DMS79 treated with DMSO at 0.1 percent for 48 hours (cell line): ENCODE data around the gene HMGXB3.
"Not testable (repeated sequence)": the region's sequence is repeated elsewhere in the genome, so short reads cannot be mapped to it uniquely, and the experiment has no call there.

Experiments
- DNase-seq: peaks from one replicate; lab custom pipeline; 2025; lab: John Stamatoyannopoulos, UW

Gene HMGXB3

GRCh38 chr5:150021491-150022157 lies 21.1 kb downstream of the HMGXB3 start:
- DNase-seq, result no peak

DNA sequence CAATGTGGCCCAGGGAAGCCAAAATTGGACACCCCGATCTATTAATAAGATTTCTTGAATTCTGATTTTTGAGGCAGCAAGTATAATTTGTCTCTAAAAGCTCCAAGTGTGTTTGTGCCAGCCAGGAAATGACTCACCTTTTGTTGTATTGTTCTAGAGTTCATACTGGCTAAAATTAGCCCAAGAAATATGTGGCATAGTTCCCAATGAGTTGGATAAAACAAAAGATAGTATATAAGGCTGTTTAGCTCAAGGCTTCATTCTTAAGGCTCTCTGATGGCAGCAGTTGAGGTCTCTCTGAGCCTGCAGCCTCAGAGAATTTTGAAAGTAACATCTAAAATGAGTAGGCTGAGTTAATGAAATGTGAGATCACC lies 21.6 kb downstream of the HMGXB3 start:
- DNase-seq, result no peak

- DNase-seq, result peak; percentile 1
Observed at GRCh38 chr5:150022681-150023080, 22.1 kb downstream of the HMGXB3 start.

DNA sequence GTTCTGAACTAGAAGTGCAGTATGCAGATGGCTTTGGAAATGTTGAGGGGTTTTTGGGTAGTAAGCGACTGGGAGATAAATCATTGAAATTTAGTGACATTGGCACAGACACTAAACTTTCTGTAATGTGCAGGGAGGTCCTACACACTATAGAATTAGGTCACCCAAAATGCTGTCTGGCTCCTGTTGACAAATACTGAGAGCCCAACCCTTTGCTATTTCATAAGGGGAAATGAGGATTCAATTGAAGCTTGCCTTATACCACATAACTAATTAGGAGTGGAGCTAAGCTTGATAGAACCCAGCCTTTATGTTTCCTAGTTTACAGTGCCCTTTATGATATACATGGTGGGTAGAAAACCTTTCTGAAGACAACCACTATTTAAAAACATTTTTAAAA lies 22.6 kb downstream of the HMGXB3 start:
- no peak for DNase-seq

DNA sequence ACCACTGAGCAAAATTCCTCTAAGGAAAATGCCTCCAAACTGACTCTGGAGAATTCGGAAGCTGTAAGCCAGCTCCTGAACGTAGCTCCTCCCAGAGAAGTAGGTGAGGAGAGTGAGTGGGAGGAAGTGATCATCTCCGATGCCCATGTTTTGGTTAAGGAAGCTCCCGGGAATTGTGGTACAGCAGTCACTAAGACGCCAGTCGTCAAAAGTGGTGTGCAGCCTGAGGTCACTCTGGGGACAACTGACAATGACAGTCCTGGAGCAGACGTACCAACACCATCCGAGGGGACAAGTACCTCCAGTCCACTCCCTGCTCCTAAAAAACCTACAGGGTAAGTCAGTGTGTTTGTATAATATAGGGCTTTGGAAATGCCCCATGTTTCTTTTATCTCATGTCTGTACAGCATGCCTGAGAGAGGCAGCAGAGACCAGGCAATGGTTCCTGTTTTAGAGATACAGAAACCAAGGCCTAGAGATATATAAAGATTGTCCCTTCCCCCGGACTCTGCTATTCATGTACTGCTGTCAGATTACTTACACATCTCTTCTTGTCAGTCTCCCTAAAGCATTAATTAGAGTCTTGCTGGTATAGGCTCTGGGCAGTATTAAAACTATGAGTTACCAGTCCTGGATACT lies 23.9 kb downstream of the HMGXB3 start:
- no peak for DNase-seq

- no peak for DNase-seq
Observed at GRCh38 chr5:150026682-150027172, 26.2 kb downstream of the HMGXB3 start.

DNA sequence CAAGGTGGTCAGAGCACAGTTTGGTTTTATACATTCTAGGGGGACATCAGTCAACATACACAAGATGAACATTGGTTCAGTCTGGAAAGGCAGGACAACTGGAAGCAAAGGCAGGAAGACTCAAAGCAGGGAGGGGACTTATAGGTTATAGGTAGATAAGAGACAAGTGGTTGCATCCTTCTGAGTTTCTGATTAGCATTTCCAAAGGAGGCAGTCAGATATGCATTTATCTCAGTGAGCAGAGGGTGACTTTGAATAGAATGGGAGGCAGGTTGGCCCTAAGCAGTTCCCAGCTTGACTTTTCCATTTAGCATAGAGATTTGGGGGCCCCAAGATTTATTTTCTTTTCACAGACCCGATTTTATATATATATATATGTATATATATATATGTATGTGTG lies 27.5 kb downstream of the HMGXB3 start:
- DNase-seq, result not testable (repeated sequence)

DNA sequence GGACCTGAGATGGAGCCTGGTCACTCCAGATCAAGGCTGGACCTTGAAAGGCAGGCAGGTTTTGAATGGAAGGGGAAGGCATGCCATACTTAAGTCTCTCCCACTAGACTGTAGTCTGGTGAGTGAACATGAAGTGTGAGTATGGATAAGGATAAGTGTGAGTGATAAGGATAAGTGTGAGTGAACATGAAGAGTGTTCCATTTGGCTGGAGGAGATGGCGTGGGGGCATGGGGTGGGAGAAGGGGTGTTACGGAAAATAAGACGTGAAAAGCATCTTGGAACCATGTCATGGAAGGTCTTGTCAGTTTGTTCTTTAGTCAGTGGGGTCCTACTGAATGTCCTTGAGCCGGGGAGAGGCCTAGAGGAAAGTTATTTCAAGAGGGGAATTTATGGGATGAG lies 32.8 kb downstream of the HMGXB3 start:
- DNase-seq, result no peak

DNA sequence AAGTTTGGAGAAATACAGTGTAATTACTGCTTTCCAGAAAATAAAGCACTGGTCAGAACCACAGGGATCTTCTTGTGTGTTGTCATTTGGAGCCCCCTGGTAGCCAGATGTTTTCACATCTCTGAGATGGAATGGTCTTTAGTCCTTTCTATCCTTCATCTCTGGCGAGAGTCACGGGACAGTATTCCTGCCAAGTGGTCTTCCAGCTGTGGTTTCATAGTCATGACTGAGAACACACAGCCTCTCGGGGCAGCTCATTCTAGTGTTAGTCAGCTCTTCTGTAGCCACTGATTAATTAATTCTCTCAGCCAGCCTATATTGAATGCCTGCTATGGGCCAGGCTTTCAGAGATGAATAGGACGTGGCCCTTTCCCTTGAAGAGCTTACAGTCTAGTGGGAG lies 34.1 kb downstream of the HMGXB3 start:
- no peak for DNase-seq

DNA sequence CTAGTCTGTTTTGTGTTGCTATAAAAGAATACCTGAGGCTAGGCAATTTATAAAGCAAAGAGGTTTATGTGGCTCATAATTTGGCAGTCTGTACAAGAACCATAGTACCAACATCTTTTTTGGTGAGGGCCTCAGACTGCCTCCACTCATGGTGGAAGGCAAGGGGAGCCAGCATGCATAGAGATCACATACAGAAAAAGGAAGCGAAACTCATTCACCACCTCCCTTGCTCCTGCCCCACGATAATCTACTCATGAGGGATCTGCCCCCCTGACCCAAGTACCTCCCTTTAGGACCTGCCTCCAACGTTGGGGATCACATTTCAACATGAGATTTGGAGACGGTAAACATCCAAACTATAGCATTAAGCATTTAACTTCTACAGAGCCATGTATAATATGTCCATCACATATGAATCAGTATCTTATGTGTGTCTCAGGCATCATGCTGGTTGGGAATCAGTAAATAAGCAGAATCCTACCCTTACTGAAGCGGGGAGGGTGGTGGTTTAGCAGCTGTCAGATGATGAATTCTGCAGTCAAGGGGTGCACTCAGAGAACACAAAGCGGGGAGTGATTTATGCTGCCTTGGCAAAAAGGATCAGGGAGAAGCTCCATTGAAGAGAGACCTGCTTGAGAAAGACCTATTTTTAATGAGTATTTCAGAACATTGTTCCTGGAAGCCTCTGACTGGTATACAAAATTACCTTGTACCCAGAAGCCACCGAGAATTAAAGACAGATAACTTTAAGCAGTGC lies 34.8 kb downstream of the HMGXB3 start:
- no peak for DNase-seq

DNA sequence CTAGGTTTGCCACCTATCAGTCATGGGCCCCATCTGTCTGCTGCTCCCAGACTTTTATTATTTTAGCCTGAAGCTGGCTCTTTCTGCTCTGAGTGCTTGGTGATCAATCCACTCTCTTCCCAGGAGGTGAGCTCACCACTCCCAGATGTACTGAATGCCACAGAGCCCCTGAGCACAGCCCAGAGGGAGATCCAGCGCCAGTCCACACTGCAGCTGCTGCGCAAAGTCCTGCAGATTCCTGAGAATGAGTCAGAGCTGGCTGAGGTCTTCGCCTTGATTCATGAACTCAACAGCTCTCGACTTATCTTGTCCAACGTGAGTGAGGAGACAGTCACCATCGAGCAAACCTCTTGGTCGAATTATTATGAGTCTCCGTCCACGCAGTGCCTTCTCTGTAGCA lies 36.0 kb downstream of the HMGXB3 start:
- no peak for DNase-seq

- DNase-seq, result no peak
Observed at GRCh38 chr5:150038547-150038946, 38.0 kb downstream of the HMGXB3 start.

DNA sequence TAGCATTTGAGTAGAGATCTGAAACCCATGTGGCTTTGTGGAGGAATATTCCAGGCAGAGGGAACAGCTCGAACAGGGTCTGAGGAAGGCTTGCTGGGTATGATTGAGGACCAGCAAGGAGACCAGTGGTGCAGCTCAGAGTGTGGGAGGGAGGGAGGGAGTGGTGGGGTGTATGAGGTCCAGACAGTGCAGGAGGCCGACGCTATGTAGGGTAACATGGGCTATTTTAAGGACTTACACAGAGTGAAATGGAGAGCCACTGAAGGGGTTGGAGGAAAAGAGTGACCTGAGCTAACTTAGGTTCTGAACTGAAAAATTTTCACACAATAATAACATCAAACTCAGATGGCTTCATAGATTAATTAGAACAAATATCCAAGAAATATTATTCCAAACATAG lies 41.9 kb downstream of the HMGXB3 start:
- DNase-seq, result no peak

DNA sequence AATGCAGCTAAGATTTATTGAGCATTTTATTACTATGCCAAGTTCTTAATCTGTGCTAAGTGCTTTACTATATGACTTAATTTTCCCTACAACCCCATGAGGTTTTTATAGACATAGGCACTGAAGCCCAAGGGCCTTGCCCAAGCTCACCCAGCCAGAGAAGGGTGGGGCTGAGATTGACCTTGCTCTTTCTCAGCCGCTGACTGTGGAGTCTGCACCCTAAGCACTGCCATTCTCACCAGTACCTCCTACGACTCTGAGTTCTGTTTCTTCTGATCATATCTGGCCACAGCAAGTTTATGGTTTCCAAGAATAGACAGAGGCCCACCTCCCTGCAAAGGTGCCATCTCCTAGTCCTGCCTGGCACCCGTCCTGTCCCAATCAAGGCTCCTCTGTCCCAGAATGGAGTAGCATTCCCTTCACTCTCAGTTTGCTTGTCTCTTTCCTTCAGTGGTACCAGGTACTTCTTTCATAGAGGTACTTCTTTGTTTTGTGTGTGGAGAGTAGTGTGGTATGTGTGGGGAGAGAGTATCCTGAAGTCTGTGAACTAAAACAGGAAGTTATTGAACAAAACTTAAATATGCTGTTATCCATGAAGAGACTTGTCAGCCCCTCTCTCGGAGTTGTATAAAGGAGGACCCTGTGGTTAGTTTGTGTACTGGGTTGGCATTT lies 43.3 kb downstream of the HMGXB3 start:
- no peak for DNase-seq

DNA sequence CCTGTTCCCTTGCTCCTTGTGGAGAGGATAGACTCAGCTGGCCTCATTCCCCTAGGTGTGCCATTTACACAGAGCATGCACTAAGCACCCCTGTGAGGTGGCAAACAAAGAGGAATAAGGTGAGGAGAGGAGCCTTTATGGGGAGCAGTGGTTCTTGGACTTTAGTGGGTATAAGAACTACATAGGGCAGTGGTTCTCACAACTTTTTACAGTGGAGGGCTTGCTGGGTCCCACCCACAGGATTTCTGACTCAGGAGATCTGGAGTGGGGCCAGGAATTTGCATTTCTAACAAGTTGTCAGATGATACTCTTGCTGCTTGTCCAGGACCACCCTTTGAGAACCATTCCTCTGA lies 43.8 kb downstream of the HMGXB3 start:
- no peak for DNase-seq

- DNase-seq, result no peak
Observed at GRCh38 chr5:150044712-150045111, 44.2 kb downstream of the HMGXB3 start.

DNA sequence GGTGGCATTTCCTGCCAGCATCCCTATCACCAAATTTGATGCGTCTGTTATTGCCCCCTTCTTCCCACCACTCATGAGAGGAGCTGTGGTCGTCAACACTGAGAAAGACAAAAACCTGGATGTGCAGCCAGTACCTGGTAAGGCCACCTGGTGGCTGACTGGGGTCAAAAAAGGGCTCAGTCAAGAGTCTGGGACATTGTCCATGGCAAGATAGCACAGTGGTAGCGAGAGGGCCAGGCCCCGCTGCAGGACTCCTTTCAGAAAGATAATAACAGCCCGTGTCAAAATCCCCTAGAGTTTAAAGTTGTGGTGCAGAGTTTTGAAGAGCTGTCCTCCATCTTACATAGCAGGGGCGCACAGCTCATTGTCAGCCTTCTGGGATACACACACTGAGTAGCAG lies 45.0 kb downstream of the HMGXB3 start:
- no peak for DNase-seq

DNA sequence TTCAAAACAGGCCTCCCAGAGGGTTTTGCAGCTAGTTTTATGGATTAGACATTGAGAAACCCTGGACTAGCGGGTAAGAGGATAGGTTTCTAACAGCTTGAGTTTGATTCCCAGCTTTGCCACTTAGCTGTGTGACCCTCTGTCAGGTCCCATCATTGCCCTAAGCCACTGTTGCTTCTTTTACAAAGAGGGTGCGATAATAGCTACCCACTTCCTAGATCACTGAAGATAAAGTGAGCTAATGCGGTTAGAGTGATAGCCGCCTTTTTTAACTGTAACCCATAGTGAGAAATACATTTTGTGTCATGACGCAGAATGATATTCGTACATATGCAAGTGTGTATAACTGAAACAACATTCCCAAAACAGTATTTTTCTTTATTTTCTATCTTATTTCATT lies 45.5 kb downstream of the HMGXB3 start:
- no peak for DNase-seq

GRCh38 chr5:150050172-150050811 lies 49.8 kb downstream of the HMGXB3 start:
- not testable (repeated sequence) for DNase-seq

GRCh38 chr5:150051657-150052195 lies 51.2 kb downstream of the HMGXB3 start:
- DNase-seq, result no peak

- DNase-seq, result no peak
Observed at GRCh38 chr5:150052226-150052955, 51.9 kb downstream of the HMGXB3 start.
